Neural crest cell (in vitro differentiated cells): Measurements from ENCODE around the gene CD40. TPM values are rescaled to one million over a fixed set of nuclear protein-coding genes. Genes with fewer than 3 reads are reported as not detected.

Experiments
- DNase-seq: peaks from one replicate; pipeline ENCODE4 v3.0.0; 2021; ENCODE audit warnings: low read depth, mixed read lengths, low spot score
- H3K27ac Mint-ChIP-seq: one replicate; pipeline ENCODE4 v1.8.0; 2021; ENCODE audit warnings: mild to moderate bottlenecking, mixed read lengths; ENCODE audit not compliant: unreplicated experiment
- H3K27me3 Mint-ChIP-seq: 2 replicates; pipeline ENCODE4 v1.8.0; 2021; ENCODE audit warnings: low read depth, mild to moderate bottlenecking, mixed read lengths
- H3K36me3 Mint-ChIP-seq: 2 replicates; pipeline ENCODE4 v1.8.0; 2021; ENCODE audit warnings: low read depth, mild to moderate bottlenecking, mixed read lengths
- H3K4me1 Mint-ChIP-seq: 2 replicates; pipeline ENCODE4 v1.8.0; 2021; ENCODE audit warnings: mixed read lengths
- H3K4me3 Mint-ChIP-seq: one replicate; pipeline ENCODE4 v1.8.0; 2021; ENCODE audit warnings: mild to moderate bottlenecking, mixed read lengths
- H3K9me3 Mint-ChIP-seq: 2 replicates; pipeline ENCODE4 v1.8.0; 2021; ENCODE audit warnings: mixed read lengths
- CTCF ChIP-seq: fragments of 200-600 bp; sonication (generic); conservative IDR thresholded peaks from 2 replicates; pipeline ENCODE4 v1.5.0; 2021; ENCODE audit warnings: antibody characterized with exemption, mild to moderate bottlenecking
- total RNA-seq: library from RNA; stranded (reverse); gene quantifications from 2 replicates; pipeline ENCODE4 v1.2.1, GENCODE V29; 2021

Gene CD40
- total RNA-seq, 1 donor from 2014 or later = 4.8 TPM

GRCh38 chr20:46107061-46107460, 11.1 kb upstream of the CD40 start:
- no peak for DNase-seq
- Mint-ChIP-seq H3K36me3 (no peaks in the 10 kb centered on the region), H3K4me1 (no peaks in the 10 kb centered on the region), H3K27ac (no peak overlapping the region), H3K27me3 (peaks cover 85% of the 10 kb centered on the region), H3K4me3 (no peak overlapping the region), H3K9me3 (peaks cover 3% of the 10 kb centered on the region)
- no peak for TF ChIP-seq CTCF

- TF ChIP-seq CTCF = no peak
- Mint-ChIP-seq H3K27me3 (peaks cover 87% of the 10 kb centered on the region), H3K9me3 (no peaks in the 10 kb centered on the region), H3K27ac (no peak overlapping the region), H3K4me1 (no peaks in the 10 kb centered on the region), H3K36me3 (no peaks in the 10 kb centered on the region), H3K4me3 (no peak overlapping the region)
- DNase-seq = no peak
Observed at GRCh38 chr20:46108435-46108841, 9.7 kb upstream of the CD40 start.

- H3K27me3 Mint-ChIP-seq = peaks cover 89% of the 10 kb centered on the region
- no peaks in the 10 kb centered on the region for H3K9me3 Mint-ChIP-seq
- no peak for DNase-seq
- no peak for TF ChIP-seq CTCF
- H3K27ac Mint-ChIP-seq = no peak overlapping the region
- no peak overlapping the region for H3K4me3 Mint-ChIP-seq
- no peaks in the 10 kb centered on the region for H3K4me1 Mint-ChIP-seq
- no peaks in the 10 kb centered on the region for H3K36me3 Mint-ChIP-seq
Observed at GRCh38 chr20:46108976-46109375, 9.1 kb upstream of the CD40 start.

- H3K4me3 Mint-ChIP-seq = no peak overlapping the region
- no peak for DNase-seq
- no peaks in the 10 kb centered on the region for H3K36me3 Mint-ChIP-seq
- H3K4me1 Mint-ChIP-seq = no peaks in the 10 kb centered on the region
- peaks cover 90% of the 10 kb centered on the region for H3K27me3 Mint-ChIP-seq
- H3K27ac Mint-ChIP-seq = no peak overlapping the region
- no peak for TF ChIP-seq CTCF
- no peaks in the 10 kb centered on the region for H3K9me3 Mint-ChIP-seq
Observed at GRCh38 chr20:46111028-46111835, 6.9 kb upstream of the CD40 start.

GRCh38 chr20:46111836-46112212, 6.3 kb upstream of the CD40 start:
- DNase-seq = no peak
- Mint-ChIP-seq H3K4me3 (no peak overlapping the region), H3K4me1 (no peaks in the 10 kb centered on the region), H3K27ac (no peak overlapping the region), H3K36me3 (no peaks in the 10 kb centered on the region), H3K27me3 (peaks cover 85% of the 10 kb centered on the region), H3K9me3 (no peaks in the 10 kb centered on the region)
- TF ChIP-seq CTCF = no peak
